Keratinocyte (primary cell): ENCODE results near the gene PTPN2.

Experiments used
- CTCF ChIP-seq, 3 experiments: IDR thresholded peaks in 1 of 3; conservative IDR thresholded peaks in 1 of 3; optimal IDR thresholded peaks in 1 of 3; 2 replicates in 2 of 3; 3 replicates in 1 of 3; pipeline versions ENCODE3 to v1.5.1; 2011; ENCODE audit warnings: low read length in 3 of 3, mild to moderate bottlenecking in 3 of 3, moderate library complexity in 2 of 3, control low read depth in 1 of 3, inconsistent platforms in 1 of 3; ENCODE audit not compliant: insufficient read depth in 2 of 3; ENCODE audit errors: extremely low read depth in 1 of 3
- EZH2 ChIP-seq: IDR thresholded peaks from one replicate; pipeline ENCODE4 v1.6.1; 2012; ENCODE audit warnings: inconsistent platforms, mild to moderate bottlenecking, low read length, moderate library complexity

- no peak for TF ChIP-seq EZH2
- no peak for TF ChIP-seq CTCF (optimal IDR thresholded peaks at IDR 0.05 in 1 of 3, IDR thresholded peaks at IDR 0.05 in 1 of 3, conservative IDR thresholded peaks at IDR 0.05 in 1 of 3; ENCODE audit: extremely low read depth in 1 of 3, insufficient read depth in 2 of 3, low read length in 3 of 3)
These were observed 28.1 kb downstream of the PTPN2 start for GRCh38 chr18:12855916-12856315.
